HepG2 (cell line): ENCODE results near the gene ELAC2.

Experiments
- EP300 ChIP-seq, 3 experiments: sonication (generic) in 1 of 3; formaldehyde crosslinking in 1 of 3; IDR thresholded peaks; 2 replicates each; pipeline versions ENCODE4 v1.5.1 to v1.6.1; 2011 to 2020; ENCODE audit warnings: low read depth in 2 of 3, low read length in 2 of 3, borderline replicate concordance in 1 of 3, improper control_type of control experiment in 1 of 3, mild to moderate bottlenecking in 1 of 3, missing genetic modification reagents in 1 of 3, moderate library complexity in 1 of 3
- GATAD1 ChIP-seq: IDR thresholded peaks from 2 replicates; pipeline ENCODE4 v1.6.1; 2016; ENCODE audit warnings: missing genetic modification reagents, missing compliant biosample characterization

DNA sequence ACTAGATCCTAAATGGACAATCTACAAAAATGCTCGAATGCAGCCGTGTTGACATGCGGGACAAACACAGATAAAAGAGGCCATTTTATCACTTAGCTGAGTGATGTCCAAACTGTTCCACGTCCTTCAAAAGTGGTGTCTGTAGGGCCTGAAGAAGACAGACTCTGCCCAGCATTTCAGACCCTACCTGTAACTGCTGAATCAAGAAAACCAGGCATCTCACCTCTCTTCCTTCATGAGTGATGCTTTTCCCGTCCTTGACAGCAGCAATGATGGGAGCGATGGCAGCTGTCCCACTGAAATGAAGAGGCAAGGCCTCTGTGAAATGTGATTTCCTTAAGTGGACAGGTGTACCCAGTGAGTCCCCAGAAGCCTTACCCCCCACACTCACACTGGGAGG is 12.3 kb downstream of the ELAC2 start:
- TF ChIP-seq GATAD1 (no peak), EP300 (IDR thresholded peaks at IDR 0.05; ENCODE audit: low read depth in 2 of 2, low read length in 2 of 2) (no peak), EP300 (CRISPR knock-in tag; IDR thresholded peaks at IDR 0.05; ENCODE audit: borderline replicate concordance) (no peak)
